Lower lobe of right lung (tissue), 2 donors: Measurements from ENCODE around the gene SLC10A2. TPM values are rescaled to one million over a fixed set of nuclear protein-coding genes. Genes with fewer than 3 reads are reported as not detected.

Experiments
- ATAC-seq, 2 donors: fragments of 200-7000 bp; cut with Tn5 transposase; one replicate each; pipeline ENCODE4 v1.9.1; 2020 to 2022; ENCODE audit warnings: mild to moderate bottlenecking in 2 of 2, moderate library complexity in 2 of 2
- DNase-seq: peaks from one replicate; pipeline ENCODE4 v3.0.0-alpha.2; 2020
- H3K27ac ChIP-seq: fragments of 200-600 bp; one replicate; pipeline ENCODE4 v1.8.0; 2022
- H3K27me3 ChIP-seq: fragments of 200-600 bp; one replicate; pipeline ENCODE4 v1.8.0; 2022; ENCODE audit warnings: low read depth
- H3K36me3 ChIP-seq: fragments of 200-600 bp; one replicate; pipeline ENCODE4 v1.8.0; 2022; ENCODE audit warnings: mild to moderate bottlenecking
- H3K4me1 ChIP-seq: fragments of 200-600 bp; one replicate; pipeline ENCODE4 v1.8.0; 2022
- H3K4me3 ChIP-seq: fragments of 200-600 bp; one replicate; pipeline ENCODE4 v1.8.0; 2022; ENCODE audit warnings: mild to moderate bottlenecking
- H3K9me3 ChIP-seq: fragments of 200-600 bp; one replicate; pipeline ENCODE4 v1.8.0; 2022
- intact Hi-C: fragments of 100-400 bp; cut with DNase I; formaldehyde crosslinking; loops from one replicate; pipeline ENCODE4 v1.11.0; 2022
- total RNA-seq: library from RNA; stranded (reverse); fragmentation: NEBNext Ultra II Directional; extraction: Animal tissue kit (Norgen Biotek cat#: 25700); gene quantifications from one replicate; pipeline ENCODE4 v1.2.1, GENCODE V29; 2021
- TF ChIP-seq, protein P1 (sequence below): fragments of 200-600 bp; IDR thresholded peaks from one replicate; pipeline ENCODE4 v1.8.0; 2022; ENCODE audit warnings: antibody characterized with exemption, mild to moderate bottlenecking
- donor health status: DM: no; HTN: yes; CAD: no; lungs with severe emphysema.

SLC10A2 gene
- total RNA-seq, 1 donor from 2014 or later: not detected

DNA sequence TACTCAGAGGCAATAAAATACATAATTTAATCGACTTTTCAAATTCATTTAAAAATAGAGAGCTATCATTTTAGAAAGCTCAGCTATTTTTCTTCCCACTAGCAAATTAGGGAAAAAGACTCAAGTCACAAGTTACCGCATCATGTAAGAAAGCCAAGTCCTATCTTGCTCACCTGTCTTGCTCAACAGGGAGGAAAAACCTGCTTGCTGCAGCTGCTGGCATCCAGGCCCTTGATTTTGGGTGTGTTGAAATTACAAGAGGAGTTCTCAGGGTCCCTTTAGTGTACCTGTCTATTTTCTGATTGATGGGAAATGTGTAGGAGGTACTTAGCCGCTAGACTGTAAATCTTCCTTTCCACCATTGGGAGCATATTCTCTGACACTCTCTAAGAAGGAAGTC is 22.2 kb downstream of the SLC10A2 start:
- ATAC-seq (no peak), DNase-seq (no peak)
- Histone ChIP-seq H3K36me3 (no peaks in the 10 kb centered on the region), H3K4me1 (no peaks in the 10 kb centered on the region), H3K9me3 (no peaks in the 10 kb centered on the region), H3K27ac (no peak overlapping the region), H3K4me3 (no peak overlapping the region), H3K27me3 (no peaks in the 10 kb centered on the region)
- TF ChIP-seq, protein P1, sequence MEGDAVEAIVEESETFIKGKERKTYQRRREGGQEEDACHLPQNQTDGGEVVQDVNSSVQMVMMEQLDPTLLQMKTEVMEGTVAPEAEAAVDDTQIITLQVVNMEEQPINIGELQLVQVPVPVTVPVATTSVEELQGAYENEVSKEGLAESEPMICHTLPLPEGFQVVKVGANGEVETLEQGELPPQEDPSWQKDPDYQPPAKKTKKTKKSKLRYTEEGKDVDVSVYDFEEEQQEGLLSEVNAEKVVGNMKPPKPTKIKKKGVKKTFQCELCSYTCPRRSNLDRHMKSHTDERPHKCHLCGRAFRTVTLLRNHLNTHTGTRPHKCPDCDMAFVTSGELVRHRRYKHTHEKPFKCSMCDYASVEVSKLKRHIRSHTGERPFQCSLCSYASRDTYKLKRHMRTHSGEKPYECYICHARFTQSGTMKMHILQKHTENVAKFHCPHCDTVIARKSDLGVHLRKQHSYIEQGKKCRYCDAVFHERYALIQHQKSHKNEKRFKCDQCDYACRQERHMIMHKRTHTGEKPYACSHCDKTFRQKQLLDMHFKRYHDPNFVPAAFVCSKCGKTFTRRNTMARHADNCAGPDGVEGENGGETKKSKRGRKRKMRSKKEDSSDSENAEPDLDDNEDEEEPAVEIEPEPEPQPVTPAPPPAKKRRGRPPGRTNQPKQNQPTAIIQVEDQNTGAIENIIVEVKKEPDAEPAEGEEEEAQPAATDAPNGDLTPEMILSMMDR: no peak
- intact Hi-C loops: no loop called here

DNA sequence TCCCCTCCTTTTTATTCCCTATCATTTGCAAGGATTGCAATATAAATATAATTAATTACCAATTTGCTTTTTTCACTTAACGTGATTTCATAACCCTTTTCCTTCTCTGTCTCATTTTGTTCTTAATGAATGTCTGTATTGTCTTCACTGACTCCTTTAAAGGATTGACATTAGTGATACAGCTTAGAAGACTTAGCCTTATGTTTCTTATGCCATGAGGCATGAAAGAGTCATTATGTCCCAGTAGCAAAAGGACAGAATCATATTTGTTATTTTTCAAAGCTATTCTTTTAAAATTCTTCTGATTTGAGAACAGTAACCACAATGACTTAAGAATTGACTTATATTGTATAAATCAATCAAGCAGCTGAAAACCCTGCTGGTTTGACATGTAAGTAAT is 26.2 kb downstream of the SLC10A2 start:
- Histone ChIP-seq H3K27me3 (no peaks in the 10 kb centered on the region), H3K36me3 (no peaks in the 10 kb centered on the region), H3K4me3 (no peak overlapping the region), H3K4me1 (no peaks in the 10 kb centered on the region), H3K9me3 (no peaks in the 10 kb centered on the region), H3K27ac (no peak overlapping the region)
- intact Hi-C loops: no loop called here
- DNase-seq: no peak
- ATAC-seq: no peak
- TF ChIP-seq, protein P1: no peak

DNA sequence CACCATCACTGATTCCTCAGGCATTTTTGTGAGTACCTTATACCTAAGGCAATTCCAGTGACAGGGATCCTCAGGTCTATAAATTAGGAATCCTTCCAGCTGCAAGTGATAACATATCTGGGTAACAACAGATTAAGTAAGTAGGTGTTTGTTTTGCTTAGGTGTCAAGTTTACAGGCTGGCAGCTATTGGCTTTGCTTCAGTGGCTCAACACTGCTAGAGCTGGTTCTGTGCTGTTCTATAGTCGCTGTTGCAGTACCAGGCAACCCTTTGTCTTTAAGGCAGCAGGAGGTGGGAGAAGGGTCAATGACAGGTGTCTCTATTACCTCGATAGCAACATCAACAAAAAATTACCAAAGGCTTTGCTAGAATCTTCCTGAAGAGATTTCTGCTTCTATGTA is 27.0 kb downstream of the SLC10A2 start:
- Histone ChIP-seq H3K9me3 (no peaks in the 10 kb centered on the region), H3K4me3 (no peak overlapping the region), H3K27ac (no peak overlapping the region), H3K36me3 (no peaks in the 10 kb centered on the region), H3K27me3 (no peaks in the 10 kb centered on the region), H3K4me1 (no peaks in the 10 kb centered on the region)
- DNase-seq: no peak
- no peak for ATAC-seq
- intact Hi-C loops: no loop called here
- TF ChIP-seq, protein P1: no peak

DNA sequence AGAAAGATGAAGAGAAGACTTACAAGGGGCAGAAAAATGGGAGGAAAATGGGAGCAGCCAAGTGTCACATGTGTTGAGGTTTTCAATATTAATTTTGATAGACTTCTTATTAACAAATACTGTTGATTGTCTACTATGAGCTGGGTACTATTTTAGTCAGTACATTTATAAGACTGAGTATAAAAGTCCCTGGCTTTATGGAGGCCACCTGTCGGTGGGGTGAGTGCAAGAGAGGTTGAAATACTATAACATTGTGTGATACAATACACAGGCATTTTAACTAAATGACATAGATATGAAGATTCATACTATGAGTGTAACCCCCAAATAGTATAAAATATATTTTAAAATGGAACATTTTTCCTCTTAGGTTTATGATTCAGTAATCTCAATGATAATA is 29.9 kb downstream of the SLC10A2 start:
- no peak for ATAC-seq
- Histone ChIP-seq H3K27me3 (no peaks in the 10 kb centered on the region), H3K27ac (no peak overlapping the region), H3K36me3 (no peaks in the 10 kb centered on the region), H3K9me3 (no peaks in the 10 kb centered on the region), H3K4me1 (no peaks in the 10 kb centered on the region), H3K4me3 (no peak overlapping the region)
- DNase-seq: no peak
- TF ChIP-seq, protein P1: no peak
- intact Hi-C loops: no loop called here

DNA sequence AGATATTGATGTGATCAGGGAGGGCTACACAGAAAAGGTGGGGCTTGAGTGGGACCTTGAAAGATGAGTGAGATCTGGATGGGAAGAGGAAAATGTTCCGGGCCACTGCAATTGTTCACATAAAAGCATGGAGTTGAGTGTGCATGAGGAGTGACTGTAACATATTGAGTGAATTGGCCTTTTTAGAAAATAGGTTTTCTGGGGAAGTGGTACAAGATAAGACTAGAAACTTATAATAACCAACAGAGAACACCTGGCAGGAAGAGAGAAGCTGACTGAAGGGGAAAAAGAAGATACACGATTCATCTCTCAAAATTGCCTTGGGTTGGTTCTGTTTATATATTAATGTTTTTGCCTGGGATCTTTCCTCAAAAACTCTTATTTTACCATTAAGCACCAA is 32.2 kb downstream of the SLC10A2 start:
- H3K36me3 ChIP-seq: no peaks in the 10 kb centered on the region
- no peaks in the 10 kb centered on the region for H3K27me3 ChIP-seq
- TF ChIP-seq, protein P1: no peak
- intact Hi-C loops: no loop called here
- H3K27ac ChIP-seq: no peak overlapping the region
- H3K4me3 ChIP-seq: no peak overlapping the region
- ATAC-seq (no peak), DNase-seq (no peak)
- H3K9me3 ChIP-seq: no peaks in the 10 kb centered on the region
- H3K4me1 ChIP-seq: no peaks in the 10 kb centered on the region

DNA sequence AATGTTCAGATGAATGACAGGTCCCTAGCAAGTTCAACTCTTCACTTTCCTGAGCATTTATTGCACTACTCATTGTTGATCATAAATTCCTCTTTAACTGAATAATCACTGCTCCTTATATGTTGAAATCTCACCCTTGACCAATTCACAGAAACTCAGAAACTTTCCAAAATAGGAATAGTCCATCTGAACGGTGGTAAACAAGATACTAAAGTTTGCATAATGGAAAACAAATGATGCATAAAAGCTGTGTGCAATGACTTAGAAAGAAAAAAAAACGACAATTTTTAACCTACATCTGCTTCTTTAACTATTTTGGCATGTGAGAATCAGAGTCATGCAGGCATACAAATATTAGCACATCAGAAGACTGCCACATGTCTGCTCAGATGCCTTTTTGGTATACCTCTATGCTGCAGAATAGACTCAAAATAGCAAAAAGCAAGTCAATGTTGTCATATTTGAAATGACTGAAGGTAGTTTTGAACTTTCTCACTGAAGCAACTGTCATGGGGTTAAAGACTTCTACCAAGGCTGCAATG is 34.8 kb downstream of the SLC10A2 start:
- no peak overlapping the region for H3K4me3 ChIP-seq
- H3K4me1 ChIP-seq: no peaks in the 10 kb centered on the region
- no peaks in the 10 kb centered on the region for H3K27me3 ChIP-seq
- no peaks in the 10 kb centered on the region for H3K36me3 ChIP-seq
- intact Hi-C loops: no loop called here
- DNase-seq (no peak), ATAC-seq (no peak)
- TF ChIP-seq, protein P1: no peak
- peaks cover 4% of the 10 kb centered on the region for H3K9me3 ChIP-seq
- no peak overlapping the region for H3K27ac ChIP-seq
